Liver (tissue), 9 donors: Measurements from ENCODE around the gene LMNB1. TPM values are rescaled to one million over a fixed set of nuclear protein-coding genes. Genes with fewer than 3 reads are reported as not detected.

ENCODE experiments used
- DNase-seq: peaks from one replicate; pipeline ENCODE4 v3.0.0-alpha.2; 2017; ENCODE audit warnings: low spot score
- H3K27ac ChIP-seq, 2 donors: one replicate each; pipeline ENCODE4 v1.7.0; 2013; ENCODE audit warnings: inconsistent platforms in 2 of 2, low read length in 2 of 2, control low read depth in 1 of 2, low read depth in 1 of 2, mild to moderate bottlenecking in 1 of 2
- H3K27me3 ChIP-seq, 4 donors: one replicate each; pipeline versions ENCODE4 v1.6.1 to v1.7.0; 2013; ENCODE audit warnings: low read length in 3 of 4, inconsistent platforms in 1 of 4, mild to moderate bottlenecking in 1 of 4, moderate library complexity in 1 of 4; ENCODE audit not compliant: control insufficient read depth in 4 of 4, insufficient read depth in 4 of 4
- H3K36me3 ChIP-seq, 4 donors: one replicate each; pipeline versions ENCODE4 v1.6.1 to v1.7.0; 2013; ENCODE audit warnings: low read length in 3 of 4, mild to moderate bottlenecking in 3 of 4, low read depth in 1 of 4, moderate library complexity in 1 of 4; ENCODE audit not compliant: control insufficient read depth in 4 of 4, insufficient read depth in 3 of 4
- H3K4me1 ChIP-seq, 4 donors: one replicate each; pipeline versions ENCODE4 v1.6.1 to v1.7.0; 2013; ENCODE audit warnings: low read length in 3 of 4, mild to moderate bottlenecking in 3 of 4, moderate library complexity in 1 of 4; ENCODE audit not compliant: control insufficient read depth in 4 of 4, insufficient read depth in 4 of 4
- H3K4me3 ChIP-seq, 3 donors: one replicate each; pipeline versions ENCODE4 v1.6.1 to v1.7.0; 2013; ENCODE audit warnings: low read length in 3 of 3, control low read depth in 1 of 3, low read depth in 1 of 3, mild to moderate bottlenecking in 1 of 3
- H3K9ac ChIP-seq, 2 donors: one replicate each; pipeline ENCODE4 v1.7.0; 2013; ENCODE audit warnings: low read length in 2 of 2, mild to moderate bottlenecking in 2 of 2, moderate library complexity in 2 of 2, control low read depth in 1 of 2, low read depth in 1 of 2
- H3K9me3 ChIP-seq, 4 donors: one replicate each; pipeline versions ENCODE4 v1.6.1 to v1.7.0; 2013; ENCODE audit warnings: low read length in 3 of 4; ENCODE audit not compliant: control insufficient read depth in 4 of 4
- EGR1 ChIP-seq, 2 donors: IDR thresholded peaks; 2 replicates each; pipeline ENCODE4 v1.6.1; 2016 to 2018; ENCODE audit warnings: antibody characterized with exemption in 2 of 2, low read depth in 2 of 2
- GABPA ChIP-seq, 2 donors: IDR thresholded peaks in 1 of 2; conservative IDR thresholded peaks in 1 of 2; 2 replicates each; pipeline ENCODE4 v1.6.1; 2016; ENCODE audit warnings: antibody characterized with exemption in 2 of 2, mild to moderate bottlenecking in 1 of 2, moderate library complexity in 1 of 2
- HNF4A ChIP-seq, 2 donors: conservative IDR thresholded peaks; 2 replicates each; pipeline ENCODE4 v1.6.1; 2016; ENCODE audit warnings: antibody characterized with exemption in 2 of 2, mild to moderate bottlenecking in 2 of 2
- HNF4G ChIP-seq: IDR thresholded peaks from 2 replicates; pipeline ENCODE4 v1.6.1; 2016; ENCODE audit warnings: antibody characterized with exemption
- JUND ChIP-seq, 2 donors: IDR thresholded peaks; 2 replicates each; pipeline ENCODE4 v1.6.1; 2016; ENCODE audit warnings: antibody characterized with exemption in 2 of 2
- RAD21 ChIP-seq, 2 donors: IDR thresholded peaks; 2 replicates each; pipeline ENCODE4 v1.6.1; 2016; ENCODE audit warnings: antibody characterized with exemption in 2 of 2, mild to moderate bottlenecking in 2 of 2
- RXRA ChIP-seq, 2 donors: IDR thresholded peaks; 2 replicates each; pipeline ENCODE4 v1.6.1; 2017 to 2018; ENCODE audit warnings: antibody characterized with exemption in 2 of 2, mild to moderate bottlenecking in 1 of 2
- SP1 ChIP-seq: IDR thresholded peaks from 2 replicates; pipeline ENCODE4 v1.6.1; 2018; ENCODE audit warnings: antibody characterized with exemption, mild to moderate bottlenecking
- TAF1 ChIP-seq: conservative IDR thresholded peaks from 2 replicates; pipeline ENCODE4 v1.6.1; 2016; ENCODE audit warnings: antibody characterized with exemption, mild to moderate bottlenecking
- YY1 ChIP-seq: IDR thresholded peaks from 2 replicates; pipeline ENCODE4 v1.6.1; 2016; ENCODE audit warnings: antibody characterized with exemption, mild to moderate bottlenecking
- WGBS: extraction: QIAGEN DNeasy Blood & Tissue Kit; methylation state at CpG from one replicate; pipeline ENCODE4 v1.1.7; 2013; 5-methylcytosine and 5-hydroxymethylcytosine counted together
- polyA plus RNA-seq, 2 donors: library from polyadenylated mRNA; stranded (reverse) in 1 of 2; unstranded in 1 of 2; fragments of 200-250 nt in 1 of 2; fragments of >200 nt in 1 of 2; fragmentation: Nextera tagmentation in 1 of 2; extraction: Ambion mirVana in 1 of 2; gene quantifications; one replicate each; pipeline versions ENCODE4 v1.2.1 to v1.2.3, GENCODE V29; 2013 to 2015
- total RNA-seq, 2 donors: library from RNA; depleted of rRNA; stranded (reverse); fragments of >200 nt; gene quantifications; one replicate each; pipeline ENCODE4 v1.2.3, GENCODE V29; 2014
- TF ChIP-seq, protein P1 (sequence below): IDR thresholded peaks from 2 replicates; pipeline ENCODE4 v1.6.1; 2016; ENCODE audit warnings: antibody characterized with exemption
- TF ChIP-seq, protein P2 (sequence below): fragments of 150-350 bp; IDR thresholded peaks from 2 replicates; pipeline ENCODE4 v1.5.1; 2017; ENCODE audit warnings: improper control_type of control experiment, low read depth, low read length; ENCODE audit not compliant: missing input control
- TF ChIP-seq, protein P3 (sequence below): IDR thresholded peaks from 2 replicates; pipeline ENCODE4 v1.6.1; 2016; ENCODE audit warnings: antibody characterized with exemption, mild to moderate bottlenecking
- donor health status: healthy.
- donor health status: healthy.
- donor health status: healthy.
- donor health status: healthy.
- donor health status: healthy.

Gene LMNB1
- total and polyA plus RNA-seq, 4 donors: 0.57 to 45.7 (median 5.6) TPM

DNA sequence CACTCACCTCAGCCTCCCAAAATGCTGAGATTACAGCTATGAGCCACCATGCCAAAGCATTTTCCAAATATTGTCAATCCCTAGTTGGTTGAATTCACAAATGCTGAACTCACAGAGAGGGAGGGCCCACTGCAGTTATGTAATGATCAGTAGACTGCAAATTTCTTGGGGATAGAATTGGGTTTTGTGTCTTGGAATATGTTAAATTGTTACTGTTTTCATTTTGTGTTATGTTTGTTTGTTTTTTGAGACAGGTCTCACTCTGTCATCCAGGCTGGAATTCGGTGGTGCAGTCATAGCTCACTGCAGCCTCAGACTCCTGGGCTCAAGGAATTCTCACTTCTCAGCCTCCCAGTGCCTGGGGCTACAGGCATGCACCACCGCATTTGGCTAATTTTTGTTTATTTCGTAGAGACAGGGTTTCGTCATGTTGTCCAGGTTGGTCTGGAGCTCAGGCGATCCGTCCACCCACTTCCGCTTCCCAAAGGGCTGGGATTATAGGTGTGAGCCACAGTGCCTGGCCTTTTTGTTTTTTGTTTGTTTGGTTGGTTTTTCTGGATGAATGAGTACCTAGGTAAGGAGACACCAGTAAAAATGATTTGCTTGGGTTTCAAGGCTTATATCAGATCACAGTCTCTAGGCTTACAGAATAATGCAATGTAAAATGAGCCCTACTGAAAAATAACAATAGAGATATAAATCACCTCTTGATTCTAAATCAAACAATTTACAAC lies 31.5 kb upstream of the LMNB1 start:
- Histone ChIP-seq H3K9me3 (no peaks in the 10 kb centered on the region), H3K4me3 (no peak overlapping the region), H3K4me1 (no peaks in the 10 kb centered on the region), H3K27ac (no peak overlapping the region), H3K36me3 (no peaks in the 10 kb centered on the region), H3K27me3 (no peaks in the 10 kb centered on the region), H3K9ac (no peak overlapping the region)
- TF ChIP-seq YY1 (no peak), HNF4G (no peak), GABPA (IDR thresholded peaks at IDR 0.05 in 1 of 2, conservative IDR thresholded peaks at IDR 0.05 in 1 of 2) (no peak), JUND (IDR thresholded peaks at IDR 0.05) (no peak), HNF4A (conservative IDR thresholded peaks at IDR 0.05) (no peak), TAF1 (no peak), RXRA (IDR thresholded peaks at IDR 0.05) (no peak)
- TF ChIP-seq, protein P1, sequence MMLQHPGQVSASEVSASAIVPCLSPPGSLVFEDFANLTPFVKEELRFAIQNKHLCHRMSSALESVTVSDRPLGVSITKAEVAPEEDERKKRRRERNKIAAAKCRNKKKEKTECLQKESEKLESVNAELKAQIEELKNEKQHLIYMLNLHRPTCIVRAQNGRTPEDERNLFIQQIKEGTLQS: no peak
- TF ChIP-seq, protein P2, sequence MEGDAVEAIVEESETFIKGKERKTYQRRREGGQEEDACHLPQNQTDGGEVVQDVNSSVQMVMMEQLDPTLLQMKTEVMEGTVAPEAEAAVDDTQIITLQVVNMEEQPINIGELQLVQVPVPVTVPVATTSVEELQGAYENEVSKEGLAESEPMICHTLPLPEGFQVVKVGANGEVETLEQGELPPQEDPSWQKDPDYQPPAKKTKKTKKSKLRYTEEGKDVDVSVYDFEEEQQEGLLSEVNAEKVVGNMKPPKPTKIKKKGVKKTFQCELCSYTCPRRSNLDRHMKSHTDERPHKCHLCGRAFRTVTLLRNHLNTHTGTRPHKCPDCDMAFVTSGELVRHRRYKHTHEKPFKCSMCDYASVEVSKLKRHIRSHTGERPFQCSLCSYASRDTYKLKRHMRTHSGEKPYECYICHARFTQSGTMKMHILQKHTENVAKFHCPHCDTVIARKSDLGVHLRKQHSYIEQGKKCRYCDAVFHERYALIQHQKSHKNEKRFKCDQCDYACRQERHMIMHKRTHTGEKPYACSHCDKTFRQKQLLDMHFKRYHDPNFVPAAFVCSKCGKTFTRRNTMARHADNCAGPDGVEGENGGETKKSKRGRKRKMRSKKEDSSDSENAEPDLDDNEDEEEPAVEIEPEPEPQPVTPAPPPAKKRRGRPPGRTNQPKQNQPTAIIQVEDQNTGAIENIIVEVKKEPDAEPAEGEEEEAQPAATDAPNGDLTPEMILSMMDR: no peak
- 80% methylated on average over 7 of the region's 7 CpGs for WGBS
- DNase-seq: no peak

DNA sequence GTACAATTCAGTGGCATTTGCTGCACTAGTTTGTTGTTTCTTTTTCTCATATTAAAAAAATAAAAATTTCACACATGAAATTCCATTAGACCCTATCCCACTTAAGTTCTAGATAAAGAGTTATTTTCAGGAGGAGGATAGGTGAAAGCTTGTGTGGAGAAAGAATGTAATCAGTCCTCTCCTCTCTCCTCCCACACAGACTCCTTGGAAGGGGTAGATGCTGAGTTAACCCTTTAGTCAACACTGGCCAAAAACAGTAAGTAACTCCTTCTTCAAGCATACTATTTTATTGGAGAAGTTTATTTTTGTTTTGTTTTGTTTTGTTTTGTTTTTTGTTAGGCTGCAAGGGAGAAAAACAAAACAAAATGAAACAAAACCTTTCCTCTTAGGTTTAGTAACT lies 30.6 kb upstream of the LMNB1 start:
- Histone ChIP-seq H3K27me3 (no peaks in the 10 kb centered on the region), H3K4me1 (no peaks in the 10 kb centered on the region), H3K4me3 (no peak overlapping the region), H3K36me3 (no peaks in the 10 kb centered on the region), H3K9me3 (no peaks in the 10 kb centered on the region), H3K27ac (no peak overlapping the region), H3K9ac (no peak overlapping the region)
- DNase-seq: no peak
- TF ChIP-seq EGR1 (IDR thresholded peaks at IDR 0.05; ENCODE audit: low read depth in 2 of 2) (no peak), SP1 (no peak), JUND (IDR thresholded peaks at IDR 0.05) (no peak), RAD21 (IDR thresholded peaks at IDR 0.05) (no peak)
- TF ChIP-seq, protein P3, sequence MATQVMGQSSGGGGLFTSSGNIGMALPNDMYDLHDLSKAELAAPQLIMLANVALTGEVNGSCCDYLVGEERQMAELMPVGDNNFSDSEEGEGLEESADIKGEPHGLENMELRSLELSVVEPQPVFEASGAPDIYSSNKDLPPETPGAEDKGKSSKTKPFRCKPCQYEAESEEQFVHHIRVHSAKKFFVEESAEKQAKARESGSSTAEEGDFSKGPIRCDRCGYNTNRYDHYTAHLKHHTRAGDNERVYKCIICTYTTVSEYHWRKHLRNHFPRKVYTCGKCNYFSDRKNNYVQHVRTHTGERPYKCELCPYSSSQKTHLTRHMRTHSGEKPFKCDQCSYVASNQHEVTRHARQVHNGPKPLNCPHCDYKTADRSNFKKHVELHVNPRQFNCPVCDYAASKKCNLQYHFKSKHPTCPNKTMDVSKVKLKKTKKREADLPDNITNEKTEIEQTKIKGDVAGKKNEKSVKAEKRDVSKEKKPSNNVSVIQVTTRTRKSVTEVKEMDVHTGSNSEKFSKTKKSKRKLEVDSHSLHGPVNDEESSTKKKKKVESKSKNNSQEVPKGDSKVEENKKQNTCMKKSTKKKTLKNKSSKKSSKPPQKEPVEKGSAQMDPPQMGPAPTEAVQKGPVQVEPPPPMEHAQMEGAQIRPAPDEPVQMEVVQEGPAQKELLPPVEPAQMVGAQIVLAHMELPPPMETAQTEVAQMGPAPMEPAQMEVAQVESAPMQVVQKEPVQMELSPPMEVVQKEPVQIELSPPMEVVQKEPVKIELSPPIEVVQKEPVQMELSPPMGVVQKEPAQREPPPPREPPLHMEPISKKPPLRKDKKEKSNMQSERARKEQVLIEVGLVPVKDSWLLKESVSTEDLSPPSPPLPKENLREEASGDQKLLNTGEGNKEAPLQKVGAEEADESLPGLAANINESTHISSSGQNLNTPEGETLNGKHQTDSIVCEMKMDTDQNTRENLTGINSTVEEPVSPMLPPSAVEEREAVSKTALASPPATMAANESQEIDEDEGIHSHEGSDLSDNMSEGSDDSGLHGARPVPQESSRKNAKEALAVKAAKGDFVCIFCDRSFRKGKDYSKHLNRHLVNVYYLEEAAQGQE: no peak
- TF ChIP-seq, protein P2: no peak
